Measurements from ENCODE around the gene PLCL2. TPM values are rescaled to one million over a fixed set of nuclear protein-coding genes. Genes with fewer than 3 reads are reported as not detected.

Gene PLCL2
- total and polyA plus RNA-seq, 2 donors (not counting 1 experiment from before 2014, with no cell fraction given): 4.0 to 11.9 TPM

DNA sequence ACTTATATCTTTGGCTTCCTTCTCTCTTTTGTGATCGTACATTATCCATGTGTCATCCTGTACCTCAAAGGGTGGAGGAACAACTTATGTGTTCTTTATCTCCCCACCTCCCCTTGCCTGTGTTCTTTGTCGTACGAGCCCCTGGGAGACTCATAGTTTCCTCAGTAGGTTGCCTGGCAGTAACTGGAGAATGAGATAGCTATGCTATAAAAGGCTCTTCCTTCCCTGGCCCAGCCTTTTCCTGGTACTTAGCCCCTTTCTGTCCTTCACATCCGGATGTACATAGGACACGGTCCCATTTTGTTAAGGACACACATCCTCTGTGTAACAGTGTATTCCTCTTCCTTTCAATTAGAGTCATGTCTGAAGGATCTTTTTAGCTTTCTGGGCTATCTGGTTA, 32.1 kb downstream of the PLCL2 start:
- Histone ChIP-seq H3K4me2 (ENCODE audit: extremely low read depth, insufficient read depth, low read length) (no peak overlapping the region), H3K27ac (ENCODE audit: insufficient read depth, low read length) (no peak overlapping the region), H4K20me1 (ENCODE audit: control insufficient read depth, extremely low read depth, insufficient read depth, low read length) (no peaks in the 10 kb centered on the region), H3K4me3 (replicated peaks in 1 of 4; ENCODE audit: control extremely low read depth in 1 of 4, insufficient read depth in 1 of 4, low read depth in 3 of 4, low read length in 4 of 4) (no peak overlapping the region), H3K9me3 (ENCODE audit: control insufficient read depth, insufficient read depth, low read depth, low read length) (no peaks in the 10 kb centered on the region), H3K79me2 (ENCODE audit: control insufficient read depth, insufficient read depth, low read length) (no peaks in the 10 kb centered on the region), H3K4me1 (ENCODE audit: control insufficient read depth, extremely low read depth, insufficient read depth, low read length) (peaks cover 6% of the 10 kb centered on the region), H2AFZ (ENCODE audit: low read length) (no peak overlapping the region), H3K27me3 (ENCODE audit: control insufficient read depth, insufficient read depth, low read length) (no peaks in the 10 kb centered on the region), H3K36me3 (ENCODE audit: control insufficient read depth, insufficient read depth, low read length) (no peaks in the 10 kb centered on the region), H3K9ac (ENCODE audit: insufficient read depth, low read length) (no peak overlapping the region)
- DNase-seq (ENCODE audit: low read depth in 2 of 2): peak in 1 of 2 donors; percentile 33
- TF ChIP-seq, protein P1, sequence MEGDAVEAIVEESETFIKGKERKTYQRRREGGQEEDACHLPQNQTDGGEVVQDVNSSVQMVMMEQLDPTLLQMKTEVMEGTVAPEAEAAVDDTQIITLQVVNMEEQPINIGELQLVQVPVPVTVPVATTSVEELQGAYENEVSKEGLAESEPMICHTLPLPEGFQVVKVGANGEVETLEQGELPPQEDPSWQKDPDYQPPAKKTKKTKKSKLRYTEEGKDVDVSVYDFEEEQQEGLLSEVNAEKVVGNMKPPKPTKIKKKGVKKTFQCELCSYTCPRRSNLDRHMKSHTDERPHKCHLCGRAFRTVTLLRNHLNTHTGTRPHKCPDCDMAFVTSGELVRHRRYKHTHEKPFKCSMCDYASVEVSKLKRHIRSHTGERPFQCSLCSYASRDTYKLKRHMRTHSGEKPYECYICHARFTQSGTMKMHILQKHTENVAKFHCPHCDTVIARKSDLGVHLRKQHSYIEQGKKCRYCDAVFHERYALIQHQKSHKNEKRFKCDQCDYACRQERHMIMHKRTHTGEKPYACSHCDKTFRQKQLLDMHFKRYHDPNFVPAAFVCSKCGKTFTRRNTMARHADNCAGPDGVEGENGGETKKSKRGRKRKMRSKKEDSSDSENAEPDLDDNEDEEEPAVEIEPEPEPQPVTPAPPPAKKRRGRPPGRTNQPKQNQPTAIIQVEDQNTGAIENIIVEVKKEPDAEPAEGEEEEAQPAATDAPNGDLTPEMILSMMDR (conservative IDR thresholded peaks at IDR 0.05 in 1 of 2, IDR thresholded peaks at IDR 0.05 in 1 of 2; ENCODE audit: low read depth in 1 of 2, low read length in 2 of 2): no peak
- no peak for TF ChIP-seq EZH2 (IDR thresholded peaks at IDR 0.05; ENCODE audit: low read length, missing control alignments)

DNA sequence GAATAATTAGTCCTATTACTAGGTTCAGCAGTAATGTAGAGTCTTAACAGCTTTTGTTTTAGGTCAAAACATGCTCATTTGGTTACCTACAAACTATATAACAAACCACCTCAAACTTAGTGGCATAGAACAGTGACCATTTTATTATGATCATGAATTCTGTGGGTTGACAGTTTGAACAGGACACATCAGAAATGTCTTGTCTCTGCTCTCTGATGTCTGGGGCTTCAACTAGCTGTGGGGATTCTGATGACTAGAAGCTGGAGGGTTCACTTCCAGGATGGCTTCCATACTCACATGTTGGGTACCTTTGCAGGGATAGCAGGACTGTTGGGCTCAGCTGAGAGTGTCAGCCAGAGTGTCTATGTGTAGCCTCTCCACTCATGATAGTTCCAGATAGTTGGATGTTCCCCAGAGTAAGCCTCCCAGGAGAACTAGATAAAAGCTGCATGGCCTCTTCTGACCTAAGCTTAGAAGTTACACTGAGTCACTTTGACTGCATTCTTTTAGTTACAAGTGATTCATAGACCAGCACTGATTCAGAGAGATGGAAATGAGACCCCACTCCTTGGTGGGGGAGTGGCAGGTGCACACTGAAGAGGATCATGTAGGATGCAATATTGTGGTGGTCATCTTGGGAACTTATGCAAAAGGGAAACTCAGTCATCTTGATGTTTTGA, 32.6 kb downstream of the PLCL2 start:
- TF ChIP-seq, protein P1 (conservative IDR thresholded peaks at IDR 0.05 in 1 of 2, IDR thresholded peaks at IDR 0.05 in 1 of 2; ENCODE audit: low read depth in 1 of 2, low read length in 2 of 2): no peak
- TF ChIP-seq EZH2 (IDR thresholded peaks at IDR 0.05; ENCODE audit: low read length, missing control alignments): no peak
- Histone ChIP-seq H3K4me2 (ENCODE audit: extremely low read depth, insufficient read depth, low read length) (peak overlapping the region; percentile 29), H3K4me1 (ENCODE audit: control insufficient read depth, extremely low read depth, insufficient read depth, low read length) (peaks cover 6% of the 10 kb centered on the region), H3K9me3 (ENCODE audit: control insufficient read depth, insufficient read depth, low read depth, low read length) (no peaks in the 10 kb centered on the region), H3K79me2 (ENCODE audit: control insufficient read depth, insufficient read depth, low read length) (no peaks in the 10 kb centered on the region), H4K20me1 (ENCODE audit: control insufficient read depth, extremely low read depth, insufficient read depth, low read length) (no peaks in the 10 kb centered on the region), H3K36me3 (ENCODE audit: control insufficient read depth, insufficient read depth, low read length) (no peaks in the 10 kb centered on the region), H3K9ac (ENCODE audit: insufficient read depth, low read length) (no peak overlapping the region), H3K27ac (ENCODE audit: insufficient read depth, low read length) (no peak overlapping the region), H3K27me3 (ENCODE audit: control insufficient read depth, insufficient read depth, low read length) (no peaks in the 10 kb centered on the region), H3K4me3 (replicated peaks in 1 of 4; ENCODE audit: control extremely low read depth in 1 of 4, insufficient read depth in 1 of 4, low read depth in 3 of 4, low read length in 4 of 4) (no peak overlapping the region), H2AFZ (ENCODE audit: low read length) (no peak overlapping the region)
- DNase-seq (ENCODE audit: low read depth in 2 of 2): peak in 1 of 2 donors; percentile 66

DNA sequence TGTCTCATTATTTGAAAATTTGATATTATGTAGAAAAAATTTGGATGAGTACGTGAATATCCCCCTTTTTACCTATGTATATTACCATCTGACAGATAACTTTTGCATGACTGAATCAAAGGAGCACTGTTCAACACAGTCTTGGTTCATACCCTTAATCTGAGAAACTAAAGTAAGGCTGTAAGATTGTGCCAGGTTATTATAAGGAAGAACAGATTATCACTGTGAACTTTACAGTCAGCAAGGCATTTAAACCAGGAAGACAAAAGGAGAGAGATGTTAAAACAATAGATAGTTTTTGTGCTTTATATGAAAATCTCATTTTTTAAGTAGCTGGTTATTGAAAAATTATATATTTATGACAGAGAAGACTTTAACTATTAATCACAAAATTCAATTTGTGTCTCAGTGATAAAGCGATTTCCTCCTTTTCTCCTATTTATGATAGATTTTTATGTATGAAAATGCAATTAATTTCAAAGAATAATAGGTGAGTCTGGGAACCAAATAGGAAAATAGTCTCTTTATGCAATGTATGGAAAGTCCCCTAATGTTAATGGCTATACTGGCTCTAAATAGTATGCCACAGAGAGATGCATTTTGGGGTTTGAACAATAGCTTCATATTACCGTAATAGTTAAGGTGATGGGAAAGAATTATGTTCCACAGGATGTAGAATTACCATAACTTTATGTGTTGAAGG, 33.4 kb downstream of the PLCL2 start:
- H3K9me3 ChIP-seq (ENCODE audit: control insufficient read depth, insufficient read depth, low read depth, low read length): no peaks in the 10 kb centered on the region

More for the DNA sequence above, 33.4 kb downstream of the PLCL2 start:
- no peak overlapping the region for H3K4me3 ChIP-seq (replicated peaks in 1 of 4; ENCODE audit: control extremely low read depth in 1 of 4, insufficient read depth in 1 of 4, low read depth in 3 of 4, low read length in 4 of 4)
- no peaks in the 10 kb centered on the region for H3K27me3 ChIP-seq (ENCODE audit: control insufficient read depth, insufficient read depth, low read length)
- no peaks in the 10 kb centered on the region for H3K79me2 ChIP-seq (ENCODE audit: control insufficient read depth, insufficient read depth, low read length)
- no peak overlapping the region for H3K27ac ChIP-seq (ENCODE audit: insufficient read depth, low read length)
- no peak overlapping the region for H2AFZ ChIP-seq (ENCODE audit: low read length)
- no peak overlapping the region for H3K9ac ChIP-seq (ENCODE audit: insufficient read depth, low read length)
- H3K4me2 ChIP-seq (ENCODE audit: extremely low read depth, insufficient read depth, low read length): peak overlapping the region; percentile 29
- no peak for TF ChIP-seq EZH2 (IDR thresholded peaks at IDR 0.05; ENCODE audit: low read length, missing control alignments)
- TF ChIP-seq, protein P1 (conservative IDR thresholded peaks at IDR 0.05 in 1 of 2, IDR thresholded peaks at IDR 0.05 in 1 of 2; ENCODE audit: low read depth in 1 of 2, low read length in 2 of 2): no peak
- H3K36me3 ChIP-seq (ENCODE audit: control insufficient read depth, insufficient read depth, low read length): no peaks in the 10 kb centered on the region
- peaks cover 6% of the 10 kb centered on the region for H3K4me1 ChIP-seq (ENCODE audit: control insufficient read depth, extremely low read depth, insufficient read depth, low read length)
- H4K20me1 ChIP-seq (ENCODE audit: control insufficient read depth, extremely low read depth, insufficient read depth, low read length): no peaks in the 10 kb centered on the region
- no peak for DNase-seq (ENCODE audit: low read depth in 2 of 2)
